Measurements from ENCODE around the gene PECR. TPM values are rescaled to one million over a fixed set of nuclear protein-coding genes. Genes with fewer than 3 reads are reported as not detected.
"Not testable (repeated sequence)": the region's sequence is repeated elsewhere in the genome, so short reads cannot be mapped to it uniquely, and the experiment has no call there.

Gene PECR
- total RNA-seq, 2 donors from 2014 or later = 5.9 to 14.6 TPM

DNA sequence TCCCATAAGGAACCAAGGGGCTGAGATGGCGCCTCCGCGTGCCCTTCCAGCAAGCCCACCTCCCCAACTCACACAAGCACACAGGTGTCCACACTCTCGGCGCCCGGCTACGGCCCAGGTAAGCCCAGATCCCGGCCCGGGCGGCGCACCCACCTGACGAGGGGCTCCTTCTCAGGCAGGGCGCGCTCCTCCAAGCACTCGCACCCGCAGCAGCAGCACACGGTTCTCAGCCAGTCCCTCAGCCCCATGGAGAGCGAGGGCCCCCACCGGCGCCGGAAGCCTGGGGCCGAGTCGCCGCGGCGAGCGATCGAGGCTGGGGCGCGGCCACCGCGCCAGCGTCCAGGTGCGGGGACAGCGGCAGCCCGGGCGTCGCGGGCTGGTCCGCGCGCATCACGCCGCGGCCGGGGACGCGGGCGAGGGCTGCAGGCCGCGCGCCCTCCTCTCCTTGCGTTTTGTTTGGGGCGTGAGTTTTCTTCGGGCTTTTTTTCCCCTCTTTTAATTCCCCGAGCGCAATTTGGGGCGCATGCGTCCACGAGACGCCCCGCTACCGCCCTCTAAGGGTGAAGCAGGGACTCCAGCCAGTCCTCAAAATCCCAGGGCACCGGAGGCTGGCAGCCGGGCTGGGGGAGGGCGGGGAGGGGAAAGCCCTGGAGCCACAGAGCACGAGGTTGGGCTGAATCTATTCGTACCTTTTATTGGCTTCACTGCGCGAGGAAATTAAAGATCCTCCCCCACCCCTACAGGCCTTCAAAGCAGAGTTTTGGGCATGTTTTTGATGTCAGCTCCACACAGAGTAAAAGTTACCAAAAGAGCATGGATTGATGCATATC lies 68.3 kb downstream of the PECR start, which contains the start of gene MREG:
TSS of gene MREG (minus strand) at position 472 of the 830 bp plus-strand sequence. CDS start at position 248, 224 bp downstream.
- intact Hi-C loops (cut with DNase I) = no loop called here
- DNase-seq = peak; percentile 77
- ATAC-seq = peak; percentile 80 to 83

DNA sequence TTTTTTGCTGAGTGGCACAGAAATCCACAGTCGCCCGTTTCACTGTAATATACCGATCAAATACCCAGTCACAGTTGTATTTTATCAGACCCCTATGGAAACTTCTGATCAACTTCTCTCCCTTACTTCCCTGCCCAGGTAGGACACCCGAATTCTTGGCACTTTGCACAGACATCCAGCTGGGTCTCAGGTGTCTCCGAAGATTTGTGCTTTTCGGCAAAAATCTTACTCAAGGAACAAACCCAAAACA lies 68.9 kb downstream of the PECR start:
- DNase-seq (no peak), ATAC-seq (peak in 1 of 2 donors; percentile 21)
- intact Hi-C loops (cut with DNase I) = no loop called here

DNA sequence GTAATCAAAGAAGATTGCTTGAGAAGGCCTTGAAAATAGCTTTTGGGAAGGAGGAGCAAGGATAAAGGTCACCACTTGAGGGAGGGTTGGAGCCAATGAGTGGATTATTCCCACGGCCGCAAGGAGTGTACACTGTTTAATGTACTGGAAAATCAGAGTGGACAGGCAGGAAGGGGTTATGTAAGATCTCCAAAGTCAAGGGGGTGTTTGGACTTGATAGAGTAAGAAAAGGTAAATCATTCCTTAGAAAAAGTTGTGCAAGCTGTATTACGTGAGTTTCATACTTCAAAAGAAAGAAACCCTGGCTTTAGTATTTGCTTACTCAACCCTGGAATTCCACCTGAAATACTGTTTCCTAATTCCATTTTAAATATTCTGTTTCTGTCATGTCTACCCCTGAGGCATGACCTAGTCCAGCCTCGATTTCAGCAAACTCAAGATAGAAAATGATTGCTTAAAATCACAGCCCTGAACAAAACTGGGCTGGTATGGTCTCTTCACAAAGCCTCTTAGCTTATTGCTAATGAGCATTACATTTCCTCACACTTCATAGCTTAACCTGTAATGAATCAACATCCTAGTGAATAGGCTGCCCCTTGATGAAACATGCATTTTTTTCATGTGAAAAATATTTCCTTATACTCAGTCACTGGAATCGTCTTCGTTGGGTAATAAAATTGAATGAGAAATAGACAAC lies 69.3 kb downstream of the PECR start:
- intact Hi-C loops (cut with DNase I) = no loop called here
- ATAC-seq = peak; percentile 48 to 53
- DNase-seq = no peak

DNA sequence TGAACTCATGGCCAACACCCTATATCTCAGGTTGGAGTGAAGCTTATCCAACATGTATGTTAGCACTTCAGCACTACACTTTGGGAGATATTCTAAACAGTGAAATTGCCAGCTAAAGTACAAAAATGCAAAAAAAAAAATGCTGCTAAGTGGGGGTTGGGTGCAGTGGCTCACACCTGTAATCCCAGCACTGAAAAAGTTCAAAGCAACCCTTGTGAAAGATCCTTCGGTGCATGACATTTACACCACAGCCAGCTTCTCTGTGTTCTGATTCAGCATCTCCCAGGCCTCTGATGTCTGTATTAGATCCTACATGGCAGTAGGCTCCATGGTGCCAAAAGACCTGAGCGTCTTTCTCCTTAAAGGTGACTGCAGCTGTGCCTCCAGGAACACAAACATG lies 72.4 kb downstream of the PECR start:
- DNase-seq; ATAC-seq; intact Hi-C loops (cut with DNase I): not testable (repeated sequence)

DNA sequence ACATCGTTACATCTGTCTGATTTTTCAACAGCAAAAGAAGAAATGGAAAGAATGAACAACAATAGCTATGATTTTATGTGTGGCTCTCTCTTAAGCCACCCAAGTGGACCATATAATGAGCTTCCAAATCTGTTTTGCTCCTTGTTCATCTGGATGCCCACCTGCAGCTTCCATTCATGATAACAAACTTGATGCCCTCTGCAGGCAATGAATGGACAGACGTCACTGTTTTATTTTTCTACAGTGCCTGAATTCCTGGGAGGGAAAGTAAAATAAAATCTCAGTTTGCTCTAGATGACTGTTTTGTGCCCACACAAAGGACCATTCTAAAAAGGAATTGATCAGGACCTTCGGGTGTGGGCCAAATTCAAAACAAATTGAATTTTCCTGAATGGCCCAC lies 73.2 kb downstream of the PECR start:
- DNase-seq = no peak
- intact Hi-C loops (cut with DNase I) = no loop called here
- ATAC-seq = no peak

DNA sequence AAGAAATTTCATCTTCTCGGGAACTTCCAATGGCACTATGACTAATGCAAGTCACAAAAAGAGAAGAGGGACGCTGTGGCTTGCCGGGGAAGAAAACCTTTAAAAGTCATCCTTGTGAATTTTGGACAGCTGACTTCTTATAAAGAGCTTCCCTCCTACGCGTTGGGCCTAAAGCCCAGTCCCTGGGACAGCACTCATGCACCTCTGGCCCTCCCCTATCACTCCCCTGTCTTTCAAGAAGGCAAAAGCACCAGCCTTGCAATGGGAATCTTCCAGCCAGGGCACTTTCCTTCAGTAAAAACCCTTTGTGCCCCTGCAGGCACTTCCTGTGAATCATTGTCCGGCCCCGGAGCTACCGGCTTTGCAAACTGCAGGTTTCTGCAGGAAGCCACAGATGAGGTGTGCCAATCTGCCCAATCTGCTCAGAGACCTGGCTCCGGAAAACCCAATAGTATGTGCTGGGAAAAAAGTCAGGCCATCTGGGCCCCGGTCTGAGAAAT lies 75.4 kb downstream of the PECR start:
- ATAC-seq (peak in 1 of 2 donors; percentile 18), DNase-seq (no peak)

DNA sequence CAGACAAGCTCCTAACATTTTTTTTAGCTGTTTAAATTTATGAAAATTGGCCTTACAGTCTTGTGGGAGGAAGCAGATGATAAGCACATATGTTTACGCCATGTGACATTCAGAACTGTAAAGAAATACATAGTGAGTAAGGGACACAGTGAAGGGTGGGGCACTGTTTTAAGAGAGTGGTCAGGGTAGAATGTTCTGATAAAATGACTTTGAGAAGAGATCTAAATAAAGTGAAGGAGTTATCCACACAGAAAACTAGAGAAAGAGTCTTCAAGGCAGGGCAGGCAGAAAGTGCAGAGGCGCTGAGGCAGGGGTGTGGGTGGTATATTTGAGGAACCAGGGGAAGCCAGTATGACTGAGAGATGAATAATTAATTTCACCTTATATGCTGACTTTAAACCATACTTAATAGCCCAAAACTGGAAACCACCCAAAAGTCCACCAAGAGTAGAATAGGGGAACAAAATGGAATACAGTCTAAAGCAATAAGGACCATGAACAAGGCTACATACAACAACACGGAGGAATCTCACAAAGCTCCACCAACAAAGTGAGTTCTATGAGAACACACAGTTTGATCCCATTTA lies 76.8 kb downstream of the PECR start:
- no peak for DNase-seq
- intact Hi-C loops (cut with DNase I) = no loop called here
- no peak for ATAC-seq

More for the DNA sequence above, 75.4 kb downstream of the PECR start:
- intact Hi-C loops (cut with DNase I) = no loop called here

DNA sequence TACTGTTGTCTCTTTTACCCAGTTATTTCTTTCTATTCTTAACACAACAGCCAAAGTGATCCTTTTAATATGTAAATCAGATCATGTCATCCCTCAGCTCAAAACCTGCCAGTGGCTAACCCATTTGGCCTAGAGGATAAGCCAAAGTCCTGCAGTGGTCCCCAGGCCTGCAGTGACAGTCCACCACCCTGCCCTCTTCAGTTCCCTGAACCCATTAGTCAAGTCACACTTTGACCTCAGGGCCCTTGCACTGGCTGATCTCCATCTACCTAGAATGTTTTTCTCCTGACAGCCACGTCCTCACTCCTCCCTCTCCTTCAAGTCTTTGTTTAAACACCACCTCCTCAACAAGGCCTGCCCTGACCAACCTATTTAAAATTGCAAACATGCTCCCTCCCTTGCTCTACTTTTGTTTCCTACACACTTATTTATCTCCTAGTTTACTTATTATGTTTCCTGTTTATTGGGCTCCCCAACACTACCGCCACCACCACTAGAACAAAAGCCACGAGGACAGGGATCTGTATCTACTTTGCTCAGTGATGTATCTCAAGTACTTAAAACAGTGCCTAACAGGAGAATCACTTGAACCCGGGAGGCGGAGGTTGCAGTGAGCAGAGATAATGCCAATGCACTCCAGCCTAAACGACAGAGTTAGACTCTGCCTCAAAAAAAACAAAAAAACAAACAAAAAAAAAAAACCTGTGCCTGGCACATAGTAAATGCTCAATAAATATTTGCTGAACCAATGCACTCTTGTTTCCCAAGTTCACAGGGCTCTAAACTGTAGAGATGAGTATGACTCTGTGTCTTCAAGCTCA lies 77.5 kb downstream of the PECR start:
- no peak for DNase-seq
- intact Hi-C loops (cut with DNase I) = no loop called here
- no peak for ATAC-seq

DNA sequence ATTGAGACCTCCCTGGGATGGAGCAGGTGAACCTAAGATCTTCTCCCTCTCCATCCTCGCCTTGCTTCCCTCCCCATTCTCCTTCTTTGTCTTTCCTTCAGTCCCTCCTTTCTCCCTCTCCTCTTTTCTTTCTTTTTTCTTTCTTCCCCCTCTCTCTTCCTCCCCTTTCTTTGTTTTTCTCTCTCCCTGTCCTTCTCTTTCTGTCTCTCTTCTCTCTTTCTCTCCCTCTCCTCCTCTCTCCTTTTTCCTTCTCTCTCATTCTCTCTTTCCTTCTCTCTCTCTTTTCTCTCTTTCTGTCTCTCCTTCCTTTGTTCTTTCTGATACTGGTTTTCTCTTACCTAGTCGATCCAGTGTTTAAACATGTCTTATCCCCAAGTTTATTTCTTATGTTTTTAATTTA lies 78.9 kb downstream of the PECR start:
- no peak for ATAC-seq
- intact Hi-C loops (cut with DNase I) = no loop called here
- no peak for DNase-seq

DNA sequence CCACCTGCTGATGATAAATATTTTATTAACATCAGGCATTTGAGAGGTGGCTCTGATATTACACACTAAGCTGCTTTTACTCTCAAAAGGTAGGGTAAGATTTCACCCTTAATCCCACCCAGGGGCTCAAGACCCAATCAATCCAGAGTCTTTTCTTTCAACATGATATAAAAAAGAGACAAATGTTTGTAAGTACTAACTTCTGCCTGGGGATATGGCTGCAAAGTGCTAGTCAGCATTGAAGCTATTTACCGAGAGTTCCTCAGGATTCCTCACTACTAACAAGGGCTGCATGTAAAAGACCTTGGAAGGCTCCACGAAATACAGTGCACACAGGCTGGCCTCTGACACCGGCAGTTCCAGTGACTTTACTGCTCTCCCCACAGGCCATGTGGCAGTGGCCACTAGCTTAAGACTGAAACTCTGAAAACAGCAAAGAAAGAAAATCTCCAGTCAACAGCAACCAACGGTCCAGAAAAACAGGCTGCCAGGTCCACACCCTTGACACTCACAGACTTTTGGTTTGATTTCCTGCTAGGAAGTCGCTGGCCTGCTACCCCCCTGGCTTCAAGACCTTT lies 79.4 kb downstream of the PECR start:
- intact Hi-C loops (cut with DNase I) = no loop called here
- ATAC-seq (no peak), DNase-seq (no peak)

DNA sequence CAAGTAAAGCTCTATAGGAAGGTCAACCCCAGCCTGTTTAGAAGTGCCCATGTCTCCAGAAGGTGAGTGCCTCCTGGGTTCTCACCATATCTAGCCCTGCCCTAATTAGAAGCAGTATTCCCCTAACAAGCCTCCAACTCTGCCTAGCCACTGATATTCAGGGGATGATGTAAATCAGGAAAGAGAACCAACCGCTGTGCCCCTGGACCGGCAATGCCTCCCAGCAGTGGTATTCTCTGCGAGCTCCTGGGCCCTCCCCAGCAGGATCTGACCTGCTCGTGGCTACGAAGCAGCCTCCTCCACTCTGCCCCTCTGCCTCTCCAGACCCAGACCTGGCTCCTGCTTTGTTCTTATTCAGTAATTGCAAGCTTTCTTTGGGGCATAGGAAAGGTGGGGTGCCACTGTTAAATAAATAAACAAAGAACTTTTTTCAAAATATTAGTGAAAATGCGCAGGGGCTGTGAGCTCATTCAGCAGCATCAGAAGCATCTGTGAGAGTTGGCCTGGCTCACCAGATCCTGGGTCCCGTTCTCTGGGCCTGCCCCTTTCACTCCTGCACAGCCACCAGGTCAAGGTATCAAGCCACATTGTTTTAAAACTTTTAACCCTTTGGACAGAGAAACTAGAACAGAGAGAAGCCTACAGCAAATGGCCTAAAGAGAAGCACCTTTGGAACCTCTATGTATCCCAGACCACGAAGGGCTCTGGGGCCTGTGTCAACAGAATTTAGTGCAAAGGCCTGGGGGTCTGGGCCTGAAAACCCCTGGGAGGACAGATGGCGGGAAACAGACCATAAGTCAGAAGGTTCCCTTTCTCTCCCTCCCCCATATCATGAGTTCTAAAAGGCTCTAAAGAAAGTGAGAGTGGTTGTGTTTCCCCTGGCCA lies 80.2 kb downstream of the PECR start:
- ATAC-seq (no peak), DNase-seq (no peak)
- intact Hi-C loops (cut with DNase I) = no loop called here

DNA sequence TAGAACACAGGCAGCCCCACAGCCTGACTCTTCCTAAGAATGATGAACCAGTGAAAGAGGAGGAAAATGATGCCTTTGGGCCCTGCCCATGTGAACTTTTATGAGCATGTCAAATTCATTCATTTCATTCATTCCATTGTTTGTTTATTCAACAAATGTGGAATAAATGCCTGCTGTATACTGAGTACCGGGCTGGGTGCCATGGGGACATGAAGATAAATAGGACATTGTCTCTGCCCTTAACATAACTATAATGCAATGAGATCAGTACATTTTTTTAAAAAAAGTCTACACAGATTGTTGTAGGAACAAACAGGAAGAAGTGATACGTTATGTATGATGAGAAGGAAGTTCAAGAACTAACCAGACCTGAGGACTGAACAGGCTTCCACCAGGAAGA lies 83.0 kb downstream of the PECR start:
- ATAC-seq = no peak
- intact Hi-C loops (cut with DNase I) = no loop called here
- DNase-seq = no peak

DNA sequence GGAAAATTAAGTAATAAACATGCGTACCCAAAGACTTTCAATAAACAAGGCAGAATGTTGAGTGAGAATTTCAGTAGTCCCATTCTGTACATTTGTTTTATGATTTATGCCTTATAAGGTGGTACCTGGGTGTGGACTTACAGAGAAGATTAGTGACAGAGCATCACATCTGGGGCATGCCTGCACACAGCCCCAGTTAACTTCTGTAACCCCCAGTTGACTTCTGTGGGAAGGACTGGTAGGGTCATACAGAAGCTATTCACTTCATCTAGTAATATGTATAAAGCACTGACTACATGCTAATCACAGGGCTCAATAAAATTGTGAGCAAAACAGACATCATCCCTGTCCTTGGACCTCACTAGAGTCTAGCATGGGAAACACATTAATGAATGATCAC lies 84.4 kb downstream of the PECR start:
- intact Hi-C loops (cut with DNase I) = no loop called here
- ATAC-seq = no peak
- no peak for DNase-seq

DNA sequence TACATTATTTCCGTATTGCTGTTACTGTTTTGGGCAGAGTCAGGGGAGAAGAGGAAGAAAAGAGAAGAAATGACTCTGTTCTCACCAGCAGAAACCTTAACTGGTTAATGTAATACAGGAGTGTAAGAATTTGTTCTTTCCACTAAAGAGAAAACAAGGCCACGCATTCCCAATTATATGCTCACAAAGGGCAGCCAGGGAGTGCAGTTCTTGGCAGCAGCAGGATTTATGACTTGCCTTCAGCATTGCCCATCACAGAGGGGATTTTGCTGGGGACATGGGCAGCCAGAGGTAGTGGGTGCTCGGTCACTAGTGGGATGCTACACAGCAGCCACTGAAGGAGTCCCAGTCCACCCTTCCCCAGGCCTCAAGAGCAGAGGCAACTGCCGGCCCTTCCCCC lies 86.7 kb downstream of the PECR start:
- intact Hi-C loops (cut with DNase I) = no loop called here
- no peak for DNase-seq
- ATAC-seq = no peak

DNA sequence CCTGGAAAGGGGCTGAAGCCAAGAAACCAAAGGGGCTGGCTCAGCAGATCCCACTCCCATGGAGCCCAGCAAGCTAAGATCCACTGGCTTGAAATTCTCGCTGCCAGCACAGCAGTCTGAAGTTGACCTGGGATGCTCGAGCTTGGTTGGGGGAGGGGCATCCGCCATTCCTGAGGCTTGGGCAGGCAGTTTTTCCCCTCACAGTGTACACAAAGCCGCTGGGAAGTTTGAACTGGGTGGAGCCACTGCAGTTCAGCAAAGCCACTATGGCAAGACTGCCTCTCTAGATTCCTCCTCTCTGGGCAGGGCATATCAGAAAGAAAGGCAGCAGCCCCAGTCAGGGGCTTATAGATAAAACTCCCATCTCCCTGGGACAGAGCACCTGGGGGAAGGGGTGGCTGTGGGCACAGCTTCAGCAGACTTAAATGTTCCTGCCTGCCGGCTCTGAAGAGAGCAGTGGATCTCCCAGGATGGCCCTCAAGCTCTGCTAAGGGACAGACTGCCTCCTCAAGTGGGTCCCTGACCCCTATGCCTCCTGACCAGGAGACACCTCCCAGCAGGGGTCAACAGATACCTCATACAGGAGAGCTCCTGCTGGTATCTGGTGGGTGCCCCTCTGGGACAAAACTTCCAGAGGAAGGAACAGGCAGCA lies 92.9 kb downstream of the PECR start:
- ATAC-seq; DNase-seq; intact Hi-C loops (cut with DNase I): not testable (repeated sequence)

Data from left cardiac atrium (tissue), 4 donors.